DMS 273 (cell line): ENCODE results near the gene PRDM11.

Experiments
- DNase-seq: peaks from one replicate; lab custom pipeline; 2025; ENCODE audit not compliant: unreplicated experiment; lab: John Stamatoyannopoulos, UW

PRDM11 gene

DNA sequence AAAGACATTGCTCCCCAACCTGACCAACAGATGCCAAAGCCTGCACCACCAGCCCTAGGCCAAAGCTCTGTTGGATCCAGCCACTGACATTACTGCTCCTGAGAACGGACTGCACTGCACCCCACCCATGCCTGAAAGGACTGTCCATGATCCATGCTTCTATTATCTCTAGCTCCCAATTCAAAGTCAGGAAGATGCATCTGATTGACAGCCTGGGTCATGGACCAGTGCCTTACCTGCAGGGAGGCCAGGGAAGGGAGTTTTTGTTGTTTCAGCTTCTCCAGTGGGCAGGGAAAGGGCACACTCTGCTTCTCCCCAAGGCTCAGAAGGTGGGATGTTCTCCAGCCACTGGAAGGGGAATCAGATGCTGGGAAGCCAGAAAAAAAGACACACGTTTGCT lies 4.8 kb upstream of the PRDM11 start:
- DNase-seq = no peak

DNA sequence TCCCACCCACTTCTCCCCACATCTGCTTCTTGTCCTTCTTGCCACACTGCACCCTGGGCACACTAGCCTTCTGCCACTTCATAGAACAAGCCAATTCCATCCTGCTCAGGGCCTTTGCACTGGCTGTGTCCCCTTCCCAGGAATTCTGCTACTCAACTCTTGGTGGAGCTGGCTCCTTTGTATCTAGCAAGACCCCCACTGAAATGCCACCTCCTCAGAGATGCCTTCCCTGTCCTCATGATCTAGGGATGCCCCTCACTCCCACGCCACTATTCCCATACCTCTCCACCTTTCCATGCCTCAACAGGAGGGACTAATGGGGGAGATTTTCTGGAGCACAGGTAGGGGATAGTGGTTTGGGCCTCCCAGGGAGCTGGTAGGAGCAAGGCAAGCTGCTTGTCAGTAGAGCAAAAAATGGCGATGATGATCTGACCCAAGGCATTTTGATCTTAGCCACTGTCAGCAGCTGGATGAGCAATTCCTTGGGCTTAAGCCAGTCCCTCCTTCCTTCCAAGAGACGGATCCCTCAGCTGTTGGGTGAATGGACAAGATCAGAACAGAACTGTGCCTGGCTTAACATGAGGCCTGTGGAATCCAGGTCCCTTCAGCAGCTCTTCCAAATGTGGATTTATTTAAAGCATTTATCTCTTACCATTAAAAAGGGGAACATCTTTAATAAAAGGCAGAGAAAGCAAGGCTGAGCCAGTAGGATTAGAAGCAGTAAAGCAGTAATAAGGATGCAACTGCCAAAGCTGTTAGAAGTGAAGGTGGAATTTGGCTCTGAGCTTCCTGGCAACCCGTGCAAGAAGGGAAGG lies 4.0 kb upstream of the PRDM11 start:
- no peak for DNase-seq

DNA sequence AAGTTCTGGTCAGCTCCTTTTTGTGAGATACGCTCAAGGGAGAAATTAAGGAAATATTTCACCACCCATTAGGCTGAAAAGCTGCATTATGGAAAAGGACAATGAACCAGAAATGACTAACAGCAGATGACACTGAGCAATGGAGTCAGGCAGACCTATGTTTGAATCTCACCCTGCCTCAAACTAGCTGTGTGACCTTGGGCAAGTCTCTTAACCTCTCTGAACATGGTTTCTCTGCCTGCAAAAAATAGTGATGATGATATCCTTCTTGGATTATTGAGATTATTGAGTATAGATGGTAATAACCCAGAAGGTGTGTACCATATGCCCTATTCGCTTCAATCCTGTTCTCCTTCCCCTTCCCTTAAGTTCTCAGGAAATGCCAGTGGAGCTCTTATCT lies 2.9 kb upstream of the PRDM11 start:
- no peak for DNase-seq

DNA sequence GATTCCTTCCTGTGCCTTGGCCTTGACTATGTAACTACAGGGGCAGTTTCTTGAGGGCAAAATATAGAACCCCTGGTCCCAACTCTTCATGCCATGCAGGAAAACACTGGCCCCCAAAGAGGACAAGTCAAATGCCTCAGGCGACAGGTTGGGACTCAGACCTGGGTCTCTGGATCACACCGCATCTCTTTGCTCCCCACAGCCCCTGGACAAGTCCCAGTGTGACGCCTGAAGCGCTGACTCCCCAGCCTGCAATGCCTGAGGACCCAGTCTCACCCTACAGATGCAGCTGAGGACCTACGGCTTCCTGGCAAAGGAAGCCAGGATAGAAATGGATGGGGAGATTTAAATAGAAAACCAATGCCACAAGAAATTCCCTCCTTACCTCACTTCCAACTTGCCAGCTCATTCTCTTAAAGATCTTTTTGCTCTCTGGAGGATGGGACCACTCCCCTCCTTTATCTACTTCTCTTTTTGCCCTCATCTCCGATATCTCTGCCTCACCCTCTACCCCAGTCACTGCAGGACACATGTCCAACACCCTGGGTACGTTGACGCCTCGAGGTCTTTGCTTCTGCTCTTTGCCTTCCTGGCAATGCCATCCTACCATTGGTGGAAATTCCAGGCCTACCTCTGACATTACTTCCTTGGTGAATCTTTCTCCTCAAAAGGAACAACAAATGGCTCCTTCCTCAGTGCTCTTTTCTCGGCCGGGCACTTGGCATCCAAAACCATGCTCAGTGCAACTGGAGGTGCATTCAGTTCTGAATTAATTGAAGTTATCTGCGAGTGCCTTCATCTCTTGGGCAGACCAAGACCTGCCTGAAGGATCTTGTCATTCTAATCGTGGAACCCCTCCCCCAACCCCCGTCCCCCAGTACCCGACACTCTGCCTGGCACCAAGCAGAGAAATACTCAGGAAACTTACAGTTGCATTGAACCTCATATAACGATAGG lies 2.0 kb upstream of the PRDM11 start:
- no peak for DNase-seq

DNA sequence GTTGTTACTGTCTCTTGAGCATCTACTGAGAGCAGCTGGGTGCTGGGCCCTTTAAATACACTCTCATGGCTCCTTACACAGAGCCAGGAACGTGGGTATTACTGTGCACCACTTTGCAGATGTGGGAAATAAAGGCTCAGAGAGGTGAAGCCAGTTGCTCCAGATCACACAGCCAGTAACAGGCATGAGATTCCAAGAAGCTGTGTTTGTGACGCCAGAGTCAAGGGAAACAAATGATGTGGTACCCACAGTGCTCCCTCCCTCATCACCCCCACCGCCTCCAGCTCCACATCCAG lies 1.4 kb upstream of the PRDM11 start:
- DNase-seq = no peak

DNA sequence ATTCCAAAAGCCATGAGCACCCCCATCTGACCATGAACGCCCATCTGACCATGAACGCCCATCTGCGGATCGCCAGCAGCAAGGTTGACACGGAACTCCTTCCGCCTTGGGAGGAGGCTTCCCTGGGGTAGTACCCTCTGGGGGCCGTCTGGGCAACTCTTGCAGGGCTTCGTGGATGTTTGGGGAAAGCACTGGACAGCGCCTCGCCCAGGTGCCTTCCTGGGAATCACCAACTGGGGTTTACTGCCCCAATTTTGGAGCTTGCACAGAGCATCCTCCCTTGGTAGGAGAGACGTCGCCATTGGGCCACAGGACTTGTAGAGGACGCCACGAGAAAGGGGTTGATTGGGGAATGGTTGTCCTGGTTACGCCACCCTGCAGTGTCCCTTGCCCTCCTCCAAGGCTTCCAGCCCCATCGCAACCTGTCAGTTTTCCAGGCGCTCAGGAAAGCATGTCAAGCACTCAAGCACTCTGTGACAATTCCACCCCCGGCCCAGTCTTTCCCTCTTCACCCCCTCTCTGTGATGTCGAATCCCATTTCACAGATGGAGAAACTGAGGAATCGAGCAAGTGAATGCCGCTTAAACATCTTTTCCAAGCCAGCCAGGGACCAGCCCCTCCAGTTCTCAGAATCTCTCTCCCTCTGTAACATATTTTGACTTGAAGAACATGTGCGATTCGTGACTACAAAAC lies 914 bp upstream of the PRDM11 start:
- no peak for DNase-seq

GRCh38 chr11:45147017-45147728 lies 734 bp downstream of the PRDM11 start:
- peak; percentile 96 for DNase-seq

DNA sequence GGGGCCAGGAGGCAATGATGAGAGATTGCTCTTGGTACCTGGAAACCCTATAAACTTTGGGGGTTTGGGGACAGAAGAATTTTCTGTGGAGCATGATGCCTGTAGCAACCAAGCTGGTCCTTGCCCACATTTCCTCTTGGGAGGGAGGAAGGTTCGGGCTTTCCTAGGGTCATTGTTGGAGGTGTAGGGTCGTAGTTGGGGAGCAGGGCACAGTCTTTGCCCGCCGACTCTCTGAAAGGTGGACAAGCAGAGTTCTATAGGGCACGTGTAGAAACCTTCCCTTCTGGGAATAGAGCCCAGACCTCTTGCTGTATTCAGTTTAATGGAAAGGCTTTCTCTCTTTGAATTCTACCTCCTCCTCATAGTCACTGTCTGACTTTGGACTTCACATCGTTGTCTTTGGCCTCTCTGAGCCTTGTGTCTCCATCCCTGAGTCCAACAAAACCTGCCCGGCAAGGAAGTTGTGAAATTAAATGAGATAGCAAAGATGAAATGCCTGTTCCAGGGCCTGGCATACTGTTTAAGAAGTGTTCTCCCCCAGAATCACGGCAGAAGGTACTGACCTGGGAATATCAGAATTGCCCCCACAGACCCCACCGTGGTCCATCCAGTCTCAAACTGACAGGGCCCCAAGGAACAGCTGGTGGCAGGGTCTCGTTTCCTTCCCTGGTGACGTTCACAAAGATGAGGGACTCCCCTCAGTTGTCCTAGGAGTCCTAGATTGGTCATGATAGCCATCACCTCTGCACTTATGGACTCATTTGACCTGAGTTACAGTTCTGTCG lies 1.6 kb downstream of the PRDM11 start:
- no peak for DNase-seq

DNA sequence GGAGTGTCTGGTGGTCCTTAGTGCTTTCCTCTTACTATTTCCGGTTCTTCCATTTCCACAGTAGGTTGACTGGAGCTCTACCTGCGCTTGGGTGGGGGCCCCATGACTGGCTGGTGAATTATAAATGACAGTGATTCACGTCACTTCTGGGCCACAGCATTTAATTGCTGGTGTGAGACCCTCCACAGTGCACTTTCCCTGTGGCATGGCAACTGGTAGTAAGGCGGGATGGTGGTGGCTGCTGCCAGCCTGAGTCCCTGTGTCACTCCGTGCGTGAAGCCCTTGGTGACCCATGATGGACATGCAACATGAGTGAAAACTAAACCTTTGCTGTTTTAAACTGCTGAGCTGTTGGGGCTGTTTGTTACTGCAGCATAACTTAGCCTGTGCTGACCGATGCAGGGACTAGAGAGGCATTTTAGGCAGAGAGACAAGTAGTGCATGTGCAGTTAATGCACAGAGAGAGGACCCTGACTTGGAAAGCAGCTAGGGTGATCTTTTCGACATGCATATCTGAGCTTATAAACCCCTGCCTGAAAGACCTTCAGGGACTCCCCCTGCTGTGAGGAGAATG lies 3.1 kb downstream of the PRDM11 start:
- no peak for DNase-seq

DNA sequence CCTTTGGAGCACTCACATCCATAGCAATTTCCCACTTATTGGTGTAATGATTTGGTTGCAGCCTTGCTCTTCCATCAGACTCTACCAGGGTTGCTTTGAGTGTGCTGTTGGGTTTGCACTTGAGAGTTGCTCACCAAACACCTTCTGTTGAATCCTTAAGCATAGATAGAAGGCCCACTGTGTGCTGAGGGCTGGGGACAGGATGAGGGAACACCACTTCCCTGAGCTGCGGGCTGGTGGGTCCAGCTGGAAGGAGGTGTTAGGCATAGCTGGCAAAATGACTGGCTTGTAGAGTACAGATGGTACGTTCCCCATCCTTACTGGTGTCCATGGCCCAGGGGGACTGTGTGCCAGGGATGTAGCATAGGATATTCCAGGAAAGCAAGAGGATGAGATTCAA lies 3.9 kb downstream of the PRDM11 start:
- DNase-seq = no peak

- DNase-seq = no peak
Measured at GRCh38 chr11:45150943-45151342, 4.5 kb downstream of the PRDM11 start.

GRCh38 chr11:45151362-45151982 lies 5.0 kb downstream of the PRDM11 start:
- DNase-seq = no peak

DNA sequence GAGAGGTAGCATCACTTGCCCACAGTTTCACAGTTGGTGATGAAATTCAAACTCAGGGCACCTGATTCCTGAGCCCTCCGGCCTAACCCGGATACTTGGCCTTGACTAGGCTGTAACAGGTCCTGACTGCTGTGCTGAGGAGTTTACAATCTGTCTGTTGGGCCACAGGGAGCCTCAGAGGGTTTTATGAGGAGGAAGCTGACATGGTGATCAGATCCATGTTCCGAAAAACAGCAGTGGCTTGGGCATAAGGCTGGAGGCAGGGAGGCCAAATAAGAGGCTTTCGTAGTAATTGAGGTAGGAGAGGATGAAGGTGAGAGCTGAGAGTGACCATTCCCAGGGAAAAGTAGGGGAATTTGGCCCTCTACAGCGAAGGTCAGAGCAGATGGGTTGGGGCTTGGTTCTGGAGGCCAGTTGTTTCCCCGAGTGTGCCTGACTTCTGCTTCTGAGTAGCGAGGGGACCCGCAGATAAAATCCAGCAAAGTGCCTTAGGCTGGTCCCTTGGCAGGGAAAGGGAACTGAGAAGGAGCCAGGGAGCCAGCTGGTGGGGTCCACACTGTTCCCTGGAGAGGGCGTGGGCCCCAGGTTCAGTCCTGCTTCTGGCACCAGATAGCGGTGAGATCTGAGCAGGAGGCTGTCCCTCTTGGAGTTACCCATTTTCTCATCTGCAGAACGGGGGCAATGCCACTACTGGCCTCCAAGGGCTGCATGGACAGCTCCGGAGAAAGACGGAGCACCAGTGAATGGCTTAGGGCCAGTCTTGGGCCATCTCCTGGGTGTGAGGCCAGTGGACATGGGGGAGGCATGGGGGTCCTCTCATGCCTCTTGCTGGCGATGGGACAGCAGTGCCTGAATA lies 6.5 kb downstream of the PRDM11 start:
- DNase-seq = no peak

DNA sequence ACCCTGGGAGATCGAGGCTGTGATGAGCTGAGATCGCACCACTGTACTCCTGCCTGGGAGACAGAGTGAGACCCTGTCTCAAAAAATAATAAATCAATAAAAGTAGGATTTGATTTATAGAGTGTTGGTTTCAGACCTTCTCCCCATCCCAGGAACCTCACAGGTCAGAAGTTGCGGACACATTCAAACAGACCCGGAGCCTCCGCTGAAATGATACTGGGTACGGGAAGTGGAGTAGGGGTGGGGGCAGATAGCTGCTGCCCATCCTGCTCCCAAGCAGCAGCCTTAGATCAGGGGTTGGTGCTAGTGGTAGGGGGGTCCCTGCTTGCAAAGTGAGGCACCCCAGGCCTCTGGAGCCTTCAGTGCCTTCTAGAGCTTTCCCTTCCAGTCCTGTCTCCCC lies 7.8 kb downstream of the PRDM11 start:
- DNase-seq = no peak

GRCh38 chr11:45155058-45155551 lies 8.7 kb downstream of the PRDM11 start:
- no peak for DNase-seq

DNA sequence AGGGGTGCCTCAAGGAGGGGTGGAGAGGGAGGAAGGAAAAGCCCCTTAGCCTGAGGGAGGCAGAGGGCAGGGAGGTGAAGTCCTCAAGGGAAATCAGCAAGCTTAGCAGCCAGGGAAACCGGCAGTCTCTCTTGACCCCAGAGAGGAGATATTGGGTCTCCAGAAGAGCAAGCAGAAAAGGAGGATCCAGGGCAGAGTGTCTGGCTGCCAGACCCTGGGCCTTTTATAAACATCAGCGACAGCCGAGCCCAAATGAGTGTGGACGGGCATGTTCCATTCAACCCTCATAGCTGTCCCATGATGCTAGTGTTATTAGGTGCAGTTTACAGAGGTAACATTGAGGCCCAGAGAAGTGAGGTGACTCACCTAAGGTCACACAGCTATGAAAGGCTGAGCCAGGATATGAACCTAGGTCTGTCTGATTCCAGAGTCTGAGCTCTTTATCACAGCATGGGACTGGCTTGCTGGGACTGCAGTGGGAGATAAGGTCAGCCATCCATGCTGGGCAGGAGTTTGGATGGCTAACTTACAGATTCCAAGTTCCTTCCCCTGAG lies 9.3 kb downstream of the PRDM11 start:
- DNase-seq = no peak

- no peak for DNase-seq
Measured at GRCh38 chr11:45156201-45156600, 9.8 kb downstream of the PRDM11 start.

DNA sequence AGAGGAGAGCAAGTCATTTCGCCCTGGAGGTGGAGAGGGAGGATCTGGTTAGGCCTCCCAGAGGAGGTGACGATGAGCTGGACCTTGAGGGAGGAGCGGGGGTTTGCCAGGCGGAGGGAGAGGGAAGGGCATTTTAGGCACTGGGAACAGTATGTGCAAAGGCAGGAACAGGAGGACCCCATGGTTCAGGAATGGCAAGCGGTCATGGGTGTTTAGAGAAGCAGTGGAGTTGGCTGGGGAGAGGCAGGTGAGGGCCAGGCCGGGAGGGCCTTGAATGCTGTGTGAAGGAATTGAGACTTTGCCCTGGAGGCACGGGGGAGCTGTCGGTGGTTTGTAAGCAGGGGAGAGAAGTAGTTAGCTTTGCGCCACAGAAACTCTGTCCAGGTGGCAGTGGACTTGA lies 10.3 kb downstream of the PRDM11 start:
- DNase-seq = no peak
